ENCODE data around the gene SAMD1.

DNA sequence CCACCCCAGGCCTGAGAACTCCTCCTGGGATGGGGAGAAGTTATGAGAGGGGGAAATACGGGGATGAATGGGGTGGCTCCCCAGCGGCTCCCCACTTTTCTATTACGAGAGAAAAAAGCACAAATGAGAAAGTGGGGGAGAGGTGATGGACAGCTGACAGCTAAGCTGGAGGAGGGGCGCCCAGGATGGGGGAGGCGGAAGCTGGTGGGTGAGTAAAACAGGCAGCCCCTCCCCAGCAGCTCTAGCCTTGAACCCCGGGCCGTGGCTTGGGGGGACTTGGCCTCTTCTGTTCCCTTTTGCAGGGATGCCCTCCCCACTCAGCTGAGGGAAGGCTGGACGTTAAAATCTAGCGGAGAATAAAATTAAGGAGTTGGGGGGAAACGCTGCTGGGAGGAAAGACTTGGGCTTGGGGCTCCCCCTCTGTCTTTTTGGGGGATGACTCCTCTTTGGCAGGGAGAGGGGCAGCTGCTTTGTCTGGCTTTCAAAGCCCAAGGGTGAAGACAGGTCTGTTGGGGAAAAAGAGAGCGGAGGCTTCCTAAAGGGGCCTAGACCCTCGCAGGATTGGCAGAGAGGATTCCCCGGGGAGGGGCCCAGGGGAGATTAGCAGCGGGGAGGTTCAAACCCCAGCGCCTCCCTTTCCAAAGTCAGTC, 1.4 kb upstream of the SAMD1 start:
- TF ChIP-seq, protein P1, sequence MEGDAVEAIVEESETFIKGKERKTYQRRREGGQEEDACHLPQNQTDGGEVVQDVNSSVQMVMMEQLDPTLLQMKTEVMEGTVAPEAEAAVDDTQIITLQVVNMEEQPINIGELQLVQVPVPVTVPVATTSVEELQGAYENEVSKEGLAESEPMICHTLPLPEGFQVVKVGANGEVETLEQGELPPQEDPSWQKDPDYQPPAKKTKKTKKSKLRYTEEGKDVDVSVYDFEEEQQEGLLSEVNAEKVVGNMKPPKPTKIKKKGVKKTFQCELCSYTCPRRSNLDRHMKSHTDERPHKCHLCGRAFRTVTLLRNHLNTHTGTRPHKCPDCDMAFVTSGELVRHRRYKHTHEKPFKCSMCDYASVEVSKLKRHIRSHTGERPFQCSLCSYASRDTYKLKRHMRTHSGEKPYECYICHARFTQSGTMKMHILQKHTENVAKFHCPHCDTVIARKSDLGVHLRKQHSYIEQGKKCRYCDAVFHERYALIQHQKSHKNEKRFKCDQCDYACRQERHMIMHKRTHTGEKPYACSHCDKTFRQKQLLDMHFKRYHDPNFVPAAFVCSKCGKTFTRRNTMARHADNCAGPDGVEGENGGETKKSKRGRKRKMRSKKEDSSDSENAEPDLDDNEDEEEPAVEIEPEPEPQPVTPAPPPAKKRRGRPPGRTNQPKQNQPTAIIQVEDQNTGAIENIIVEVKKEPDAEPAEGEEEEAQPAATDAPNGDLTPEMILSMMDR (IDR thresholded peaks at IDR 0.05) = no peak
- no peak for TF ChIP-seq POLR2A (IDR thresholded peaks at IDR 0.05)
